ENCODE measurements around the gene ATR. TPM values are rescaled to one million over a fixed set of nuclear protein-coding genes. Genes with fewer than 3 reads are reported as not detected.
"Not testable (repeated sequence)": the region's sequence is repeated elsewhere in the genome, so short reads cannot be mapped to it uniquely, and the experiment has no call there.

The ATR gene
- total RNA-seq, 1 experiment from 2014 or later, result 24.7 TPM

DNA sequence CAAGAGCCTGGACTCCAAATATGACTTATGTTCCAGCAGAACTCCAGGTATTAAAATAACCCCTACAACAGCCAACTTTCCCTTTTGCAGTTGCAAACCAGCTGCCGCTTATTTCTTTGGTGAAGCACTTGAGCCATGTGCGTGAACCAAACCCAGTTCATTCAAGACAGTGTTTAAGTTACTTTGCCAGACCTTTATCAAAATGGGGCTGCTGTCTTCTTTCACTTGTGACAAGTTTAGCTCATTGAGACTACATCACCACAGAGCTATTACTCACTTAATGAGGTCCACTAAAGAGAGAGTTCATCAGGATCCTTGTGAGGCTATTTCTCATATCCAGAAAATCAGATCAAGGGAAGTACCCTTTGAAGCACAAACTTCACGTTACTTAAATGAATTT lies 128.3 kb downstream of the ATR start:
- no peak for DNase-seq (ENCODE audit: low read depth)

DNA sequence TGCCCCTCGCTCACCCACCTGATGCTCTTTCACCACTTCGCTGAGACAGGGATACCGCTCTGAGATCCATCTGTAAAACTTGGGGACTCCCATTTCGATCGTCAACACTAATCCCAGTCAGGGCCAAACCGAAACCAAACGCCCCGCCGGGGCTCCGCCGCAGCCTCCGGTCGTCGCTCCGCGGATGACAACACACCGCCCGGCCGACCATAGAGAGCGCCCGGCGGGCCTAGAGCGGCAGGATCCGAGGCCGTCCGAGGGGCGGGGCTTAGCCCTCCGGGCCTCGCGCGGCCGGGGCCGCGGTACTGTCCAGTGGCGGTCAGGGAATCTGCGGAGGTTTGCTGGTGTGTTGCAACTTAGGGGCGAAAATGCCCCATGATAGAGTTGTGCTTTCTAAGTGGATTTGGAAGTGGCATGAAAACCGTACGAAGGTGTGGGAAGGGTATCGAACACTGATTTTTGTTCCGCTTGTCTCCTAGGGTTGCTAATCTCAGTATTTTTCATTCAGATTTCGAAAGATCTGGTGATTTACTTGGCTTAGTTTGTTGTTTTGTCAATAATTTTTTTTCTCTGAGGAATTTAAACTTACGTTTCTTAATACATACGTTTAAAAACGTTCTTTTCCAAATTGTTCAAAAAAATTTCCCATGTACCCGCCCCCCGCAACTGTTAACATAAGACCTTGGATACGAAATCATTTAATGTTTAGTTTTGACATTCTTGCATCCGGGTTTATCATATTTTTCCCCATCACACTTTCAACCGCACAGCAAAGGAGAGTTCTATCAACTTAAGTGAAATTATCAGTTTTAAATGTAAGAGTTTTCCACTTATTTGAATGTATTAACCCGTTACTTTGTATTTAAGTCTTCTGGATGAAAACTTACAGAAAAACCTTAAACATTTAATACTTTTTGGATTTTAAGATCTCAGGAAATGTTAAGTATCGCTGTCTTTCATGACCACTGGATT lies 130.4 kb downstream of the ATR start, which contains the start of gene XRN1:
Gene XRN1, minus strand, starts transcription at position 186 of the 972 bp plus-strand sequence. Its CDS starts 93 bp downstream, at position 93.
- DNase-seq (ENCODE audit: low read depth), result peak; percentile 91

DNA sequence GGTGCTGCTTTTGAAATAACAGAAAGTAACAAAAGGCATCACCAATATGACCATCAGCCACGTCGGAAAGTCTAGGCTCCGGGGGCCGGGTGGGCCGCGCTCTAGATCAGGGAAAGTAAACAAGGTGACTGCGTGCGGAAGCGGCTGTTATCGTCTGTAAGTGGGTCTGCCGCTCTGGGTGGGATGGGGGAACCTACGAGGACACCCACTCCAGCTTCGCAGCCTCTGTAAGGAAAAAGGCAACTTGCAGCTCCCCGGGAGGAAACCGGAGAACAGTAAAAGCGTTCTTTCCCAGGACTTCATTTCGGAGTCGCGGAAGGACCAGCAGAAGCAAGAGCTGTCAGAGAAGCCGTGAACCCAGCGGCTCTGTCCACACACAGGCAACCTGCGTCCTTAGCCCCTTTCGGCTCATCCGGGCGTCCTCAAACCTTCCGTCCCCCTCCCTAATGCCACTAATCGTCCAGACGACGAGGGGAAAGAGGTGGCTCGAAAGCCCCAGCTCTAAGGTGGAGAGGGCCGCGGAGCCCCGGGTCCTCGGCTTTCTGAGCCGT lies 131.2 kb downstream of the ATR start:
- peak; percentile 40 for DNase-seq (ENCODE audit: low read depth)

DNA sequence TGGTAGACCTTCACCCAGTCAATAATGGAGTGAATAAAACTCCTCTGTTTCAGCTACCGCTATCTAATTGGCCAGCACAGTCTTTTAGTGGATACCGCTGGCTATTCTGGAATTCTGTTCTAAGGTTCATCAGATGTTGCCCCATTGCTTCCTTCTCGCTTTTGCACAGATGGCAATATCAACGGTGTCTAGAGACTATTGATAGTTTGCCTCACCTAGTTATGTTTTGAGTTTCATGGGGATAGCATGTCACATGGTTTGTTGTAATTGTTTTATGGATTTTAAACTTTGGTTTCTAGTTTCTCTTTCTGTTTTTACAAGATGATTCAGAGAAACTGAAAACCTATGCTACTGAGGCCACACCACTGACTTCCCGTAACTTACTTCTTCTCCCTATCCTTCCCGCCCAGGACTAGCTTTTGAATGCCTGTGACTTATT lies 132.7 kb downstream of the ATR start:
- peak; percentile 69 for DNase-seq (ENCODE audit: low read depth)

GRCh38 chr3:142444343-142444742 lies 134.2 kb downstream of the ATR start:
- no peak for DNase-seq (ENCODE audit: low read depth)

DNA sequence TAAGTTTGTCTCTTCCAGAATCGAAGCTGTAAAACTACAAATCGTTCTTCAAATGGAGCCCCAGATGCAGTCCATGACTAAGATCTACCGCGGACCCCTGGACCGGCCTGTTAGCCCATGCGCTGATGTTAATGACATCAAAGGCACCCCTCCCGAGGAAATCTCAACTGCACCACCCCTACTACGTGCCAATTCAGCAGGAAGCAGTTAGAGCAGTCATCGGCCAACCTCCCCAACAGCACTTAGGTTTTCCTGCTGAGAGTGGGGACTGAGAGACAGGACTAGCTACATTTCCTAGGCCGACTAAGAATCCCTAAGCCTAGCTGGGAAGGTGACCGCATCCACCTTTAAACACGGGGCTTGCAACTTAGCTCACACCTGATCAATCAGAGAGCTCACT lies 135.5 kb downstream of the ATR start:
- DNase-seq (ENCODE audit: low read depth), result not testable (repeated sequence)

DNA sequence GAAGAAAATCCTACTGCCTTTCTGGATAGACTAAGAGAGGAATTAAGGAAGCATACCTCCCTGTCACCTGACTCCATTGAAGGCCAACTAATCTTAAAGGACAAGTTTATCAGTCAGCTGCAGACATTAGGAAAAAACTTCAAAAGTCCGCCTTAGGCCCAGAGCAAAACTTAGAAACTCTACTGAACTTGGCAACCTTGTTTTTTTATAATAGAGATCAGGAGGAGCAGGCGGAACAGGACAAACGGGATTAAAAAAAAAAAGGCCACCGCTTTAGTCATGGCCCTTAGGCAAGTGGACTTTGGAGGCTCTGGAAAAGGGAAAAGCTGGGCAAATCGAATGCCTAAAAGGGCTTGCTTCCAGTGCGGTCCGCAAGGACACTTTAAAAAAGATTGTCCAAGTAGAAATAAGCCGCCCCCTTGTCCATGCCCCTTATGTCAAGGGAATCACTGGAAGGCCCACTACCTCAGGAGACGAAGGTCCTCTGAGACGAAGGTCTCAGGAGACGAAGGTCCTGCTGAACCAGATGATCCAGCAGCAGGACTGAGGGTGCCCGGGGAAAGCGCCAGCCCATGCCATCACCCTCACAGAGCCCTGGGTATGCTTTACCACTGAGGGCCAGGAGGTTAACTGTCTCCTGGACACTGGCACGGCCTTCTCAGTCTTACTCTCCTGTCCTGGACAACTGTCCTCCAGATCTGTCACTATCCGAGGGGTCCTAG lies 138.9 kb downstream of the ATR start:
- not testable (repeated sequence) for DNase-seq (ENCODE audit: low read depth)

GRCh38 chr3:142438096-142438495 lies 140.4 kb downstream of the ATR start:
- not testable (repeated sequence) for DNase-seq (ENCODE audit: low read depth)

DNA sequence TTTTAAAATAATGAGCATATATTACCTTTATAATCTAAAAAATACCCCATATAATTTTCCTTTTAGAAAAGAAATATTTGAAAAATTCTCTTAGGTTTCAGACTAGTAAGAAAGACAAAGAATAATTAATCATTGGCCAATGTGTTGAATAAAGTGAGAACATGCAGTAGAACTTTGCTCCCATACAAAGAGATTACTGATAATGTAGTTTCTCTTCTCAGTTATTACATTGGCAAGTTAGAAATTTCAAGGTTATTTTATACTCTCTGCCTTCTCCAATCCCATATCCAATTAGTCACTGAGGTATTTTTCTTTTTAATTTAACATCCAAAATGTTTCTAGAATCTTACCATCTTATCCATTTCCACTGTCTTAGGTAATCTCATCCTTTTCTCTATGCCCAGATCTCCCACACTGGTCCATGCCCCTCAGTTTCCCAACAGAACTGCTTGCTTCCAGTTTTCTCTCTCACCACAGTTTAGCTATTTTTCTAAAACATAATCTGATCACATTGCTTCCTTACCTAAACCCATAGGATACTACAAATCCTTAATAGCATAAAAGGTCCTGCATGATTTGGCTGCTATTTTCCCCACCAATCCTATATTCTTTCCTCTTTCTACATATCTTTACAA lies 141.5 kb downstream of the ATR start:
- no peak for DNase-seq (ENCODE audit: low read depth)

- no peak for DNase-seq (ENCODE audit: low read depth)
These were observed 144.0 kb downstream of the ATR start for GRCh38 chr3:142434503-142434902.

GRCh38 chr3:142433110-142433509 lies 145.4 kb downstream of the ATR start:
- no peak for DNase-seq (ENCODE audit: low read depth)

GRCh38 chr3:142429582-142429981 lies 149.0 kb downstream of the ATR start:
- no peak for DNase-seq (ENCODE audit: low read depth)

- DNase-seq (ENCODE audit: low read depth), result no peak
These were observed 153.8 kb downstream of the ATR start for GRCh38 chr3:142424754-142425153.

- no peak for DNase-seq (ENCODE audit: low read depth)
These were observed 159.5 kb downstream of the ATR start for GRCh38 chr3:142418926-142419592.

DNA sequence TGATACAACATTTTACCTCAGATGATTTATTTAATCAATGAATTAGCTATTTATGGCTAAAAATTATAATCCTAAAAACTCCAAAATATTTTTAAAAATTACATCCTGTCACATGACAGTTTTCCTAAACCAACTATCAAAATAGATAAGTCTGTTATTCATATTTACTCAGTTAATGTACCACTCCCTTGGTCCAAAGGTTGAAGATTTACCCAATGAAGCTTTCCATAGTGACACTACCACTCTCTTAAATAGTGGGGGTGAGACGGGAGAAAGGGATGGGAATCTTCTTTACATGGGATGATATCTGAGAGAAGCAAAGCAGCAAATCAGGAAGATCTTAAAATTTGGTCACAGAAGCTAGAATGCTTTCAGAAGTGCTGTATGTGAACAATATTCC lies 161.2 kb downstream of the ATR start:
- no peak for DNase-seq (ENCODE audit: low read depth)

DNA sequence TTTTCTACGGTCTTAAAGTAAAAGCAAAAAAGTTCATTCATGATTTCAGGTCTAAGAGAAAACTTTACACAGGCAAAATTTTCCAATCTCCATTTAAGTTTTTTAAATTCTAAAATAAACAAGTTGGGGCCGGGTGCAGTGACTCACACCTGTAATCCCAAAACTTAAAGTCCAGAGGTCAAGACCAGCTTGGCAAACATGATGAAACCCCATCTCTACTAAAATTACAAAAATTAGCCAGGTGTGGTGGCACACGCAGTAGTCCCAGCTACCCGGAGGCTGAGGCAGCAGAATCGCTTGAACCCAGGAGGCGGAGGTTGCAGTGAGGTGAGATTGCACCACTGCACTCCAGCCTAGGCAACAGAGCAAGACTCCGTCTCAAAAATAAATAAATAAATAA lies 178.0 kb downstream of the ATR start:
- not testable (repeated sequence) for DNase-seq (ENCODE audit: low read depth)

Other genes with a start within 250 kb of the ATR start
- 18.6 and 27.8 TPM in 2 replicates for gene XRN1, start 130.7 kb downstream of the ATR start, total RNA-seq (2014; rRNA removed)
- 0.45 and 1.1 TPM in 2 replicates for gene PLS1, start 17.7 kb upstream of the ATR start, total RNA-seq (2014; rRNA removed)
- 13.2 and 19.3 TPM in 2 replicates for gene TRPC1, start 145.3 kb upstream of the ATR start, total RNA-seq (2014; rRNA removed)